HG03575 (cell line): ENCODE measurements around the gene UQCR11.

Experiments
- ATAC-seq: cut with Tn5 transposase; IDR thresholded peaks from one replicate; pipeline ENCODE4 v1.9.1; 2021; ENCODE audit not compliant: unreplicated experiment, insufficient number of reproducible peaks, low FRiP score; ENCODE audit errors: extremely low read depth

Gene UQCR11

GRCh38 chr19:1618157-1619093, 13.2 kb upstream of the UQCR11 start:
- ATAC-seq = no peak

- no peak for ATAC-seq
Measured at GRCh38 chr19:1616875-1617274, 11.6 kb upstream of the UQCR11 start.

- ATAC-seq = no peak
Measured at GRCh38 chr19:1616396-1616795, 11.1 kb upstream of the UQCR11 start.

- no peak for ATAC-seq
Measured at GRCh38 chr19:1615156-1615765, 10.0 kb upstream of the UQCR11 start.

GRCh38 chr19:1613808-1614570, 8.7 kb upstream of the UQCR11 start:
- no peak for ATAC-seq

GRCh38 chr19:1613146-1613545, 7.9 kb upstream of the UQCR11 start:
- no peak for ATAC-seq

- no peak for ATAC-seq
Measured at GRCh38 chr19:1612114-1613086, 7.1 kb upstream of the UQCR11 start.

GRCh38 chr19:1611353-1611752, 6.1 kb upstream of the UQCR11 start:
- no peak for ATAC-seq

GRCh38 chr19:1610579-1610978, 5.3 kb upstream of the UQCR11 start:
- no peak for ATAC-seq

GRCh38 chr19:1609680-1610474, 4.6 kb upstream of the UQCR11 start:
- ATAC-seq = no peak

GRCh38 chr19:1609103-1609396, 3.8 kb upstream of the UQCR11 start:
- ATAC-seq = no peak

- ATAC-seq = no peak
Measured at GRCh38 chr19:1608359-1609102, 3.3 kb upstream of the UQCR11 start.

GRCh38 chr19:1606138-1606651, 933 bp upstream of the UQCR11 start:
- ATAC-seq = no peak

GRCh38 chr19:1602091-1602707, 3.1 kb downstream of the UQCR11 start:
- ATAC-seq = no peak

- ATAC-seq = no peak
Measured at GRCh38 chr19:1601613-1602064, 3.6 kb downstream of the UQCR11 start.

- no peak for ATAC-seq
Measured at GRCh38 chr19:1599460-1599846, 5.8 kb downstream of the UQCR11 start.
